Activated naive CD4-positive, alpha-beta T cell treated with anti-CD3 and anti-CD28 coated beads, Interleukin-2, amount 10 ng/mL, durations not matched to agents 7 days and 5 days (primary cell): ENCODE results near the gene ILRUN.
"Not testable (repeated sequence)": the region's sequence is repeated elsewhere in the genome, so short reads cannot be mapped to it uniquely, and the experiment has no call there.

Source experiments
- CTCF ChIA-PET: fragments of 350-600 bp; sonication (Branson Sonifier 250); formaldehyde crosslinking; loops from one replicate; lab custom pipeline; 2021; ENCODE audit warnings: antibody characterized with exemption; lab: Charles Lee
- DNase-seq: peaks from one replicate; pipeline ENCODE4 v3.0.0-alpha.2; 2020
- H3K27ac Mint-ChIP-seq: one replicate; pipeline ENCODE4 v1.8.0; 2021; ENCODE audit warnings: mild to moderate bottlenecking, moderate library complexity, mixed read lengths
- H3K27me3 Mint-ChIP-seq: one replicate; pipeline ENCODE4 v1.8.0; 2021; ENCODE audit warnings: mild to moderate bottlenecking, mixed read lengths
- H3K36me3 Mint-ChIP-seq: one replicate; pipeline ENCODE4 v1.8.0; 2021; ENCODE audit warnings: mixed read lengths
- H3K4me1 Mint-ChIP-seq: one replicate; pipeline ENCODE4 v1.8.0; 2021; ENCODE audit warnings: mixed read lengths
- H3K4me3 Mint-ChIP-seq: one replicate; pipeline ENCODE4 v1.8.0; 2021; ENCODE audit warnings: mild to moderate bottlenecking, moderate library complexity, mixed read lengths
- H3K9me3 Mint-ChIP-seq: one replicate; pipeline ENCODE4 v1.8.0; 2021; ENCODE audit warnings: mixed read lengths

Gene ILRUN

DNA sequence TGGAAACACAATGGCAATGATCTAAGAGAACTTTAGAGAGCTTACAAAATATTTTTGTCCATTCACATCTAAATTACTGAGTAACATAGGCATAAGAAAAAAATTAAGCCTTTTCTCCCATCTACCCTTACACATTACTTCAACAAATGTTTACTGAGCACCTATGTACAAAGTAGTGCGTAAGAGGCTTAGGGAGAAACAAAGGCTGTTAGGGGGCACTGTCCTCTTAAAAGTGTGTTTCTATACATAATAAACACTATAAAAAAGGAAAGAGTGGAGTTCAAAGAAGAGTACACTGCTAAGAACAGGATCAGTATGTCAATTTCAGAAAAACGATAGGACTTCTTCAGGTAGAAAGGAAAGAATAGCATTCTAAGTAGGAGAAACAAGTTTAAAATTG, 12.2 kb downstream of the ILRUN start:
- no peaks in the 10 kb centered on the region for H3K9me3 Mint-ChIP-seq
- no peak for DNase-seq
- H3K4me1 Mint-ChIP-seq = peaks cover 26% of the 10 kb centered on the region
- peaks cover 22% of the 10 kb centered on the region for H3K36me3 Mint-ChIP-seq
- no peaks in the 10 kb centered on the region for H3K27me3 Mint-ChIP-seq
- CTCF ChIA-PET = no interaction called here
- no peak overlapping the region for H3K4me3 Mint-ChIP-seq
- no peak overlapping the region for H3K27ac Mint-ChIP-seq

DNA sequence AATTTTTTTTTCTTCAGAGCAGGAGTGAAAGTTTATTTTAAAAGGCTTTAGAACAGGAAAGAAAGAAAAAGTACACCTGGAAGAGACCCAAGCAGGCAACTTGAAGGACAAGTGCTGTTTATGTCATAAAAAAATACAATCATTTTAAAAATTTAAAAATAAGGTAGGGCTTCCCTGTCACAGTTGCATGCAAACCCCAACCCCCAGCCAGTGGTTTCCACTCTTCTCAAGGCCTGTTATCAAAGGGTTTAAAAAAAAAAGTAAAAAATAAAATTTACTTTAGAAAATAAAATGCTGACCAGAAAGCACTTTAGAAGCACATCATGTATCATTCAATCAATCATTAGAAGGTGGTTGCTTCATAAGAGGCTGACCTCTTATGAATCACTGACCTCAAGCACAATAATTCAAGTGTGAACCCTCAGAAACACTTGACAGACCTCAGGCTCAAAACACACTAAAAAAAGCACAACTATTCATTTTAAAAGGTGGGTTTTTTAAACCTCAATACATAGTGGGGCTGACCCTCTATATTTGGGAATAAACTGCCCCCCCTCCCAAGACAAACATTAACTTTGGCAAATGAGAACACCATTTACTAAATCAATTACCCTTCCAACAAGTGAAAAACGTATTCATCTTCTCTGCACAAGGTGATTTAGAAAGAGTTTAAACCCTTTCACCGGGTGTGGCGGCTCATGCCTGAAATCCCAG, 15.6 kb downstream of the ILRUN start:
- H3K4me1 Mint-ChIP-seq = peaks cover 17% of the 10 kb centered on the region
- peaks cover 8% of the 10 kb centered on the region for H3K36me3 Mint-ChIP-seq
- CTCF ChIA-PET = no interaction called here
- H3K27ac Mint-ChIP-seq = no peak overlapping the region
- DNase-seq = no peak
- no peaks in the 10 kb centered on the region for H3K9me3 Mint-ChIP-seq
- H3K4me3 Mint-ChIP-seq = no peak overlapping the region
- H3K27me3 Mint-ChIP-seq = no peaks in the 10 kb centered on the region

DNA sequence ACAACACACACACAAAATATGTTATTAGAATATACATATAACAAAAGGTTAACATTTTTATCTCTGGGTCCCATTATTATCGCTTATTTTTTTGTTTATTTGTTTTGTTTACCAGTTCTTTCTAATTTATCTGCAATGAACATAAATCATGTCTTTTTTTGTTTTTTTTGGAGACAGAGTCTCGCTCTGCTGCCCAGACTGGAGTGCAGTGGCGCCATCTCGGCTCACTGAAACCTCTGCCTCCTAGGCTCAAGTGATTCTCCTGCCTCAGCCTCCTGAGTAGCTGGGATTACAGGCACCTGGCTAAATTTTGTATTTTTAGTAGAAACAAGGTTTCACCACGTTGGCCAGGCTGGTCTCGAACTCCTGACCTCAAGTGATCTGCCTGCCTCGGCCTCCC, 16.3 kb downstream of the ILRUN start:
- H3K27me3 Mint-ChIP-seq, H3K27ac Mint-ChIP-seq, H3K9me3 Mint-ChIP-seq, DNase-seq, CTCF ChIA-PET, H3K4me3 Mint-ChIP-seq, H3K36me3 Mint-ChIP-seq: not testable (repeated sequence)
- H3K4me1 Mint-ChIP-seq = peaks cover 19% of the 10 kb centered on the region

DNA sequence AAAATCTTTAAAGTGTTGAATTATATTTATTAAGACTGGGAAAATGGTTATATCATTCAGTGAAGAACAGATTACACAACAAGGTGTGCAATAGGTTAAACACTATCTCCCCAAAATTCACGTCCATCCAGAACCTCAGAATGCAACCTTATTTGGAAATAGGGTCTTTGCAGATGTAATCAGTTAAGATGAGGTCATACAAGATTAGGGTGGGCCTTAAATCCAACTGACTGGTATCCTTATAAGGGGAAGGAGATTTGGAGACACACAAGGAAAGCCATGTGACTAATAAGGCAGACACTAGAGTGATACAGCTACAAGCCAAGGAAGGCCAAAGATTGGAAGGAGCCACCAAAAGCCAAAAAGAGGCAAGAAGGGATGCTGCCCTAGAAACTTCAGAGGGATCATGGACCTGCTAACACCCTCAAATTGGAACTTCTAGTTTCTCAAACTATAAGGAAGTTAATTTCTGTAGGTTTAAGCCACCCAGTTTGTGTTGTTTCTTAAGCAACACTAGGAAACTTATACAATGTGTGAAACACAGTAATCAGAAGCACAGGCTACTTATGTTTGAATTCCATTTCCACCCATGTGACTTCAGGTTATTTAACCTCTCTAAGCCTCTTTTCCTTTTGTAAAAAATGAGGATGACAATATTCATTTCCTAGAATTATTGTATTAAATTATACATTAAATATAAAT, 16.9 kb downstream of the ILRUN start:
- Mint-ChIP-seq H3K9me3 (no peaks in the 10 kb centered on the region), H3K36me3 (peaks cover 5% of the 10 kb centered on the region), H3K27ac (no peak overlapping the region), H3K27me3 (no peaks in the 10 kb centered on the region), H3K4me1 (peaks cover 20% of the 10 kb centered on the region), H3K4me3 (no peak overlapping the region)
- DNase-seq = no peak
- CTCF ChIA-PET = no interaction called here

DNA sequence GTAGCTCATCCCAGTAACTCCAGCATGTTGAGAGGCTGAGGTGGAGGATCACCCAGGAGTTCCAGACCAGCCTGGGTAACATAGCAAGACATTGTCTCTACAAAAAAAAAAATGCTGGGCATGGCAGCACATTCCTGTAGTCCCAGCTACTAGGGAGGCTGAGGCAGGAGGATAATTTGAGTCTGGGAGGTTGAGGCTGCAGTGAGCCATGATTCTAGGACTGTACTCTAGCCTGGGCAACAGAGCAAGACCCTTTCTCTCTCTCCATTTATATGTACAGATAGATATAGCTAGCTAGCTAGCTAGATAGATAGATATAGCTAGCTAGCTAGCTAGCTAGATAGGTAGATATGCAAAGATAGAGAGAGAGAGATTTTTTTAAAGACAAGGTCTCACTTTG, 20.4 kb downstream of the ILRUN start:
- DNase-seq = no peak
- CTCF ChIA-PET = interaction anchor here (0.6 kb wide), 1 partner anchor 14 kb away, joined by 3 read pairs; no protein-coding TSS in a partner anchor
- Mint-ChIP-seq H3K27ac (no peak overlapping the region), H3K4me3 (no peak overlapping the region), H3K9me3 (no peaks in the 10 kb centered on the region), H3K27me3 (no peaks in the 10 kb centered on the region), H3K36me3 (peaks cover 4% of the 10 kb centered on the region), H3K4me1 (peaks cover 52% of the 10 kb centered on the region)

DNA sequence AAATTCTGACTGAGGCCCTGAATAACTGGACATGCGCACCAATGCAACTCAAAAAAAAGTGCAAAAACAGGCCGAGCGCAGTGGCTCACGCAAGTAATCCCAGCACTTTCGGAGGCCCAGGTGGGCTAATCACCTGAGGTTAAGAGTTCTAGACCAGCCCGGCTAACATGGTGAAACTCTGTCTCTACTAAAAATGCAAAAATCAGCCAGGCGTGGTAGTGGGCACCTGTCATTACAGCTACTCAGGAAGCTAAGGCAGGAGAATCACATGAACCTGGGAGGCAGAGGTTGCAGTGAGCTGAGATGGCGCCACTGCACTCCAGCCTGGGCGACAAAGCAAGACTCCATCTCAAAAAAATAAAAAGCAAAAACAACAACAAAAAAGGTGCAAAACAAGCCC, 21.6 kb downstream of the ILRUN start:
- not testable (repeated sequence) for H3K4me3 Mint-ChIP-seq, H3K27me3 Mint-ChIP-seq, DNase-seq, H3K9me3 Mint-ChIP-seq, H3K36me3 Mint-ChIP-seq
- CTCF ChIA-PET = interaction anchor here (1.7 kb wide), 1 partner anchor 18 kb away, joined by 4 read pairs; no protein-coding TSS in a partner anchor
- Mint-ChIP-seq H3K4me1 (peaks cover 59% of the 10 kb centered on the region), H3K27ac (peak overlapping the region; percentile 99)

DNA sequence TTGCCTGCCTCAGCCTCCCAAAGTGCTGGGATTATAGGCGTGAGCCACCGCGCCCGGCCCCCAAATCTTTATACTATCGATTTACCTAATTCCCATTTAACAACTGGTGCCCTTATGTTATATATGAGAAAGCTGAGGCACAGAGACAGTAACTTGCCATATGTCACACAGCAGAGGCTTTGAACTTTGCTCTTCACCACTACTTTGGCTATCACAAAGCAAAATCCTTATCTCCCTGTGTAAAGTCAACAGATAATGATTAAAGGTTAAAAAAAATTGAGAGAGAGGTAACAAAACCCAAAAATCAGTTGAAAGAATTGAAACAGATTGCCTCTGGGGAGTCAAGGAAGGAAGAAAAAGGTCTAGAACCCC, 22.3 kb downstream of the ILRUN start:
- CTCF ChIA-PET = interaction anchor here (1.7 kb wide), 1 partner anchor 17 kb away, joined by 4 read pairs; no protein-coding TSS in a partner anchor
- Mint-ChIP-seq H3K9me3 (no peaks in the 10 kb centered on the region), H3K4me3 (no peak overlapping the region), H3K27me3 (no peaks in the 10 kb centered on the region), H3K27ac (peak overlapping the region; percentile 99), H3K36me3 (peaks cover 13% of the 10 kb centered on the region), H3K4me1 (peaks cover 61% of the 10 kb centered on the region)
- no peak for DNase-seq

DNA sequence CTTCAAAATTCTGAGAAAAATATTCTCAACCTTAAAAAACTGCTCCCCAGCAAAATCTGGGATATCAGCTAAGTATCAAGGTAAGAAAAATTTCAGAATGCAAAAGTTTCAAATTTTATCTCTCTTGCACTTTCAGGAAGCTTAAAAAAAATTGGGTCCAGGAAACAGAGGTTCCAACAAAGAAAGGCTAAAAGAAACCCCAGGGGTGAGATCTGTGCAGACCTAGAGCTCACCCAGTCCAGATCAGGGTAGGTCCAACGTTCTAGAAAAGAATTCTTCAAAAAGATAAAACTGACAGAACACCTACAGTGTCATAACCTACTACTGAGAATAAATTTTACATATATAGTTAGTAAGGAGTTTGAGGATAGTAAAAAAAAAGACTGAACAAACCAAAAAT, 23.5 kb downstream of the ILRUN start:
- H3K36me3 Mint-ChIP-seq = peaks cover 13% of the 10 kb centered on the region
- DNase-seq = no peak
- H3K4me3 Mint-ChIP-seq = peak overlapping the region; percentile 66
- H3K27ac Mint-ChIP-seq = peak overlapping the region; percentile 99
- CTCF ChIA-PET = interaction anchor here (2.3 kb wide), 1 partner anchor 15 kb away, joined by 10 read pairs; no protein-coding TSS in a partner anchor
- no peaks in the 10 kb centered on the region for H3K27me3 Mint-ChIP-seq
- H3K9me3 Mint-ChIP-seq = no peaks in the 10 kb centered on the region
- H3K4me1 Mint-ChIP-seq = peaks cover 64% of the 10 kb centered on the region

DNA sequence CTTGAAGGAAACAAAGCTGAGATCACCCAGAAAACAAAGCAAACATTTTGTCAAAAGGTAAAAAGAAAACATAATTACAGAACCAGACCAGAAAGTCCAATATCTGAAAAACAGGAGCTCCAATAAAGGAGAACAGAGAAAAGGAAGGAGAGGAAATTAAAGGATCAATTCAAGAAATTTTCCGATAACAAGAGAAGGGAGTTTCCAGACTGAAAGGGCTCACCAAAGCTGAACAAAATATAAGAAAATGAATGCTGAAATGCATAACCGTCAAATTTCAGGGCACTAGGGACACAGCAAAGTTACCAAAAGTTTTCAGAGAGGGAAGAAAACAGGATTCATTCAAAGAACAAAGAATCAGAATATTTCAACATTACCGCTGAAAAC, 23.9 kb downstream of the ILRUN start:
- DNase-seq = no peak
- Mint-ChIP-seq H3K27ac (peak overlapping the region; percentile 99), H3K9me3 (no peaks in the 10 kb centered on the region), H3K4me3 (peak overlapping the region; percentile 66), H3K27me3 (no peaks in the 10 kb centered on the region), H3K36me3 (peaks cover 13% of the 10 kb centered on the region), H3K4me1 (peaks cover 67% of the 10 kb centered on the region)
- CTCF ChIA-PET = interaction anchor here (2.3 kb wide), 1 partner anchor 15 kb away, joined by 10 read pairs; no protein-coding TSS in a partner anchor

DNA sequence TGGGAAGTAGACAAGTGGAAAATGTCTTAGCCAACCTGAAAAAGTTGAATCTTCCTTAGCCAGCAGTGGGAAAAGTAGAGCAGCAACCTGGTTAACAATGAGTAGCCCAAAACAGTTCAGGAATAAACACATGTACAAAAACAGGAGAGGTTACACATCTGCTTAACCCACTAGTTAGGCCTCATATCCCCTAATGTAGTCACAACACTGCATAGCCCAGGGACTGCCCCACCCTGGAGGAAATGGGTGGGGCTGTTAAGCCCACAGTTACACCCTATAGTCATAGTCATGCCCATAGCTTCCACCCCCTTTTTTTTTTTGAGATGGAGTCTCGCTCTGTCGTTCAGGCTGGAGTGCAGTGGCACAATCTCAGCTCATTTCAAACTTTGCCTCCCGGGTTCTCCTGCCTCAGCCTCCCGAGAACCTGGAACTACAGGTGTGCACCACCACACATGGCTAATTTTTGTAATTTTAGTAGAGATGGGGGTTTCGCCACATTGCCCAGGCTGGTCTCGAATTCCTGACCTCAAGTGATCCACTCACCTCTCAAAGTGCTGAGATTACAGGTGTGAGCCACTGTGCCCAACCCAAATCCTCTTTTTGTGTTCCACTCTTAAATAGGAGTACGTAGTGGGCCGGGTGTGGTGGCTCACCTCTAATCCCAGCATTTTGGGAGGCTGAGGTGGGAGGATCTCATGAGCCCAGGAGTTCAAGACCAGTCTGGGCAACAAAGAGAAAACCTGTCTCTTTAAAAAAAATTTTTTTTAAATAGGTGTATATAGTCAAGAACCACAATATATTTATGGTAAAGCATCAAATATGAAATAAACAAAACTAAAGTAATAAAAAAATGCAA, 24.5 kb downstream of the ILRUN start:
- peak overlapping the region; percentile 99 for H3K27ac Mint-ChIP-seq
- no peaks in the 10 kb centered on the region for H3K9me3 Mint-ChIP-seq
- peak; percentile 83 for DNase-seq
- H3K4me3 Mint-ChIP-seq = peak overlapping the region; percentile 67
- H3K27me3 Mint-ChIP-seq = no peaks in the 10 kb centered on the region
- CTCF ChIA-PET = interaction anchor here (2.3 kb wide), 1 partner anchor 14 kb away, joined by 10 read pairs; no protein-coding TSS in a partner anchor
- H3K36me3 Mint-ChIP-seq = peaks cover 12% of the 10 kb centered on the region
- peaks cover 69% of the 10 kb centered on the region for H3K4me1 Mint-ChIP-seq

DNA sequence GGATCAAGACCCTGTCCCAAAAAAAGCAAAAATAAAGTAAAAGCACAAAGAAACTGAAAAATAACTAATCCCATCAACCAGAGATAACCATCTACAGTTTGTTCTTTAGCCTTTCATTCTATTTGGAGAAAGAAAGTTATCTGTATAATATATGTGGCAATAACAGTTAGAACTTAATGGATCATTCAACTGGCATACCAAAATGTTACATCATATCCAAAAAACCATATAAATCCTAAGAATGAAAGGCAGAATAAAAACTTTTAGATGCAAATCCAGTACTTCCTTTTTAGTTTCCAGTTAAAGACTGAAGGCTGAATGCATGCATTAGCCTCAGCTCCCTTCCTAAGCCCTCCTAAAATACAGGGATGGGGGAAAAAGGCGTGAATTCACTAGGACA, 25.2 kb downstream of the ILRUN start:
- peaks cover 12% of the 10 kb centered on the region for H3K36me3 Mint-ChIP-seq
- H3K9me3 Mint-ChIP-seq = no peaks in the 10 kb centered on the region
- no peak for DNase-seq
- peak overlapping the region; percentile 67 for H3K4me3 Mint-ChIP-seq
- H3K27me3 Mint-ChIP-seq = no peaks in the 10 kb centered on the region
- H3K4me1 Mint-ChIP-seq = peaks cover 76% of the 10 kb centered on the region
- peak overlapping the region; percentile 99 for H3K27ac Mint-ChIP-seq
- CTCF ChIA-PET = interaction anchor here (2.3 kb wide), 1 partner anchor 14 kb away, joined by 10 read pairs; no protein-coding TSS in a partner anchor

DNA sequence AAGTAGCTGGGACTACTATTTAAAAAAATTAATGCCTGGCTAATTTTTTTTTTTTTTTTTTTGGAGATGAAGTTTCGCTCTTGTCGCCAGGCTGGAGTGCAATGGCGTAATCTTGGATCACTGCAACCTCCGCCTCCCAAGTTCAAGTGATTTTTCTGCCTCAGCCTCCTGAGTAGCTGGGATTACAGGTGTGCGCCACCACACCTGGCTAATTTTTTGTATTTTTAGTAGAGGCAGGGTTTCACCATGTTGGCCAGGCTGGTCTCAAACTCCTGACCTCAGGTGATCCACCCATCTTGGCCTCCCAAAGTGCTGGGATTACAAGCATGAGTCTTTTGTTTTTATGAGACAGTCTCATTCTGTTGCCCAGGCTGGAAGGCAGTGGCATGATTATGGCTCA, 27.8 kb downstream of the ILRUN start:
- H3K27ac Mint-ChIP-seq, CTCF ChIA-PET, H3K27me3 Mint-ChIP-seq, DNase-seq, H3K4me3 Mint-ChIP-seq, H3K9me3 Mint-ChIP-seq: not testable (repeated sequence)
- Mint-ChIP-seq H3K4me1 (peaks cover 73% of the 10 kb centered on the region), H3K36me3 (peaks cover 21% of the 10 kb centered on the region)

DNA sequence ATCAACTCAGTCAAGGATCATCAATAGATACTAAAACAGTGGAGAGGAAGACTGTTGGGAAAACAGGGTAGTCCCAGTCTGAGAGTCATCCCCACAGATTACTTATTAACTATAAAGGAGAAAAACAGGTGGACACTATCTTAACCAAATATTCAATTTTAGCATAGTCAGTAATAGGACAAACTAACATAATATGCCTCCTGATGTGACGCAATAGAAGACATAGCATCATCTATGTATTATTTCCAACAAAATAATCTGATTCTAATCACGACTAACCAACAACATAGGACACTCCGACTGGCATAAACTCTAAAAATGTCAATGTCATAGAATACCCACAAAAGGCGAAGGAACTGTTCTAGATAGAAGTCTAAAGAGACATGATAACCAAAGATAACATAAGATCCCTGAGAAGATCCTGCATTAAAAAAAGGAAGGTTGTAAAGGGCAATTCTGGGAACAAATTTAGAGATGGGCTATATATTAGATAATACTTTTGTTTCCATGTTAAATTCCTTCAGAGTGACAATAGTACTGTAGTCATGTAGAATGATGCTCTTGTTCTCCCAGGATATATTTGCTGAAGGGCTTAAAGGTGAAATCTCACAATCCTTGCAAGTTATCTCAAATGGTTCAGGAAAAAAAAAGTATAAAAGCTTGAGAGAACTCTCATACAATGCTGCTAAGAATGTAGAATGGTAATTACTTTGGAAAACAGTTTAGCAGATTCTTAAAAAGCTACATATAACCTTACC, 28.9 kb downstream of the ILRUN start:
- Mint-ChIP-seq H3K27ac (no peak overlapping the region), H3K9me3 (no peaks in the 10 kb centered on the region), H3K36me3 (peaks cover 25% of the 10 kb centered on the region), H3K27me3 (no peaks in the 10 kb centered on the region), H3K4me3 (no peak overlapping the region), H3K4me1 (peaks cover 69% of the 10 kb centered on the region)
- DNase-seq = no peak
- CTCF ChIA-PET = no interaction called here
